Colon (tissue), 2 donors: ENCODE results near the gene VCAN.
"Not testable (repeated sequence)": the region's sequence is repeated elsewhere in the genome, so short reads cannot be mapped to it uniquely, and the experiment has no call there.

Experiments used
- FAIRE-seq: peaks from 2 replicates; lab custom pipeline; 2012; peaks lifted over from hg19 to GRCh38; lab: Jason Lieb, UNC
- donor health status: control.
- donor health status: control.

VCAN gene

DNA sequence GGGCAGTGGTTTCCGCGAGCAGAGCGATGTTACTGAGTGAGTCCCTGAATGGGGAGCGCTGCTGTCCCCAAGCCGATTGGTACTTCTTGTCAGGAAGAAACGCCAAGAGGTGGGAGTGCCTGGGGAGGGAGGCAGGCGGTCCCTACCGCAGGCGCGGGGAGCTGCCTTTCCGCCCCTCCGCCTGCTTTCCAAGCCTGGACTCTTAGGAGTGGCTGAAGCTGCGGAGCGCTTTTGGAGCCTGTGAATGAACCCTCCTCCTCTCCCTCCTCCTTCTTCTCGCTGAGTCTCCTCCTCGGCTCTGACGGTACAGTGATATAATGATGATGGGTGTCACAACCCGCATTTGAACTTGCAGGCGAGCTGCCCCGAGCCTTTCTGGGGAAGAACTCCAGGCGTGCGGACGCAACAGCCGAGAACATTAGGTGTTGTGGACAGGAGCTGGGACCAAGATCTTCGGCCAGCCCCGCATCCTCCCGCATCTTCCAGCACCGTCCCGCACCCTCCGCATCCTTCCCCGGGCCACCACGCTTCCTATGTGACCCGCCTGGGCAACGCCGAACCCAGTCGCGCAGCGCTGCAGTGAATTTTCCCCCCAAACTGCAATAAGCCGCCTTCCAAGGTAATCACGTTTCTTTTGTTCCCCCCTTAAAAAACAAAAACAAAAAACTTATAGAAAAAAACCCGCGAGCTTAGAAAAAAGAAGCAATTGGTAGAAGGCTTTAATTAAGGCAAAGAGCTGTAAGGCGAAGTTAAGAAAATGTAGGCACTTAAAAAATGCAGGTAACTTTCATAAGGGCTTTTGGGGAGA, at the start of gene VCAN:
Gene VCAN, plus strand, starts transcription at position 340 of the 808 bp plus-strand sequence. CDS start 11,775 bp downstream, outside the sequence.
- FAIRE-seq = no peak

DNA sequence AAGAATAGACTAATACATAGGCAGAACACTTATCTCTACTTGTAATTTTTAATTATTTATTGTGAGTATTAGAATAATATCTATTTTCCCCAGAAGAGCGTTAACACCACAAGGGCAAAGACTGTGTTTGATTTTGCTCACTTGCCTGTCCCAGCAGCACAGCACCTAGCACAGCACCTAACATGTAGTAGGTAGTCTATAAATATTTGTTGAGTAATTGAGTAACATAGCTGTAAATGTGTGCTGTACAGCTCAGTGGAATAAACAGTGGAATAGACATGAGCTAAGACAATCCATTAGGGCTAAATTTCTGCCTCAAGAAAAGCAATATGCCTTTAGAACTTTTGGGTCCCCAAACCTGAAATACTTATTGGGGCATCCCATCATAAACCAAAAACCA, 49.3 kb upstream of the VCAN start:
- FAIRE-seq = no peak

DNA sequence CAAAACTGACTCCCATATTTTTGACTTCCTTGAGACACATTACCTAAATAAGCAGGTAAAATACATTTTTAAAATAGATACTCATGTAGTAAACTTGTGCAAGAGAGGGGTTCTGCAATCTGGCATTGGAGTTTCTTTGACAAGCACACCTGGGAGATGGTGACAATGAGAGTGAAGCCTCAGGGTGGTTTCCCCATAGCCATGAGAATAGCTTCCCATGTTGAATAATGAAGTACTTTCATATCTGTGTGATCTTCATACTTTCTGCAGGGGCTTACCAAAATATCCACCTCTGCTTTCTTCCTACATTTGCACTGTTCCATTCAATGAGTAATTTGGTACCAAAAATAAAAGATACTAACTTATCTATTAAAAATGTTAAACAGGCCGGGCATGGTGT, 44.7 kb upstream of the VCAN start:
- no peak for FAIRE-seq

DNA sequence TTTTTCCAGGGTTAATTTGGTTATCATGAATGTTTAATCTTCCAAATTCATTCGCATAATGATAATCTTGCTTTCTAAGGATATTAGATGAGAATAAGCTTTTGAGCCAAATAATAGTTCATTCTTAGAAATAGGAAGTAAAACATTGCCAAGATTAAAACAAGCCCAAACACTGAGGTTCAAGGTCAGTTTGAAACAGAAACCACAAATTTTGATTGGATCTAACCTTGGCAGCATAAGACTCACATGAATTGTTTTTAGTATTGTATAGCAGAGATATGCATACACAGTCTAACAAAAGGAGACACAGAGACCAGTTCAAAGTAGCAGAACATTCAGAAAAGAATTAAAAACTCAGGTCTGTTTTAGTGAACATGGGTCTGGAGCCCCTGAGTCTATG, 43.4 kb upstream of the VCAN start:
- no peak for FAIRE-seq

DNA sequence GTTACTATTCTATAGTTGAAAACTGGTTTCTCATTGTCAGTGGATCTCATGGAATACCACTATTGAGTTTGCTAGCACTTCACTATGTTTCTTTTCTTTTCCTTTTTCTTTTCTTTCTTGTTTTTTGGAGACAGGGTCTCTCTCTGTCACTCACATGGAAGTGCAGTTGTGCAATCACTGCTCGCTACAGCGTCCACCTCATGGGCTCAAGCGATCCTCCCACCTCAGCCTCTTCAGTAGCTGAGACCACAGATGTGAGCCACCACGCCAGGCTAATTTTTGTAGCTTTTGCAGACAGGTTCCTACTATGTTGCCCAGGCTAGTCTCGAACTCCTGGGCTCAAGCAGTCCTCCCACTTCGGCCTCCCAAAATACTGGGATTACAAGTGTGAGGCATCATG, 42.7 kb upstream of the VCAN start:
- no peak for FAIRE-seq

- FAIRE-seq = no peak
Observed at GRCh38 chr5:83430130-83431010, 41.2 kb upstream of the VCAN start.

DNA sequence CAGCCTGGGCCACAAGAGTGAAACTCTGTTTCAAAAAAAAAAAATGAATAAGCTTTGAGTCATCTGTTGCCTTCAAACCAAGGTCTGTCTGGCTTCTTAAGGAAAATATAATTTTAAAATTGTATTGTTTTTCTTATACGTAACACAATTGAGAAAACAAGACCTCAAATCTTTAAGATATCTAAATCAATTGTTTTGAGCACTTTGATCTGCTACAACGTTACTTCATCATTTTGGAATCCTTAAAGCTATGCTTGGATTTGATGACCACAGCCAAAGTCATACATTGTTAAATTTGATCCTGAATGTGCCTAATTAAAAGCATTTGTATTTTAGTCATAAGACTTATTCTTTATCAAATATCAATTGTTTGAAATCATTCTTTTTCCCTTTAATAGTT, 37.7 kb upstream of the VCAN start:
- no peak for FAIRE-seq

- FAIRE-seq = no peak
Observed at GRCh38 chr5:83434946-83435345, 36.6 kb upstream of the VCAN start.

- no peak for FAIRE-seq
Observed at GRCh38 chr5:83436276-83436675, 35.3 kb upstream of the VCAN start.

GRCh38 chr5:83437697-83438096, 33.8 kb upstream of the VCAN start:
- not testable (repeated sequence) for FAIRE-seq

- FAIRE-seq = no peak
Observed at GRCh38 chr5:83440826-83441225, 30.7 kb upstream of the VCAN start.

GRCh38 chr5:83441747-83442146, 29.8 kb upstream of the VCAN start:
- no peak for FAIRE-seq

DNA sequence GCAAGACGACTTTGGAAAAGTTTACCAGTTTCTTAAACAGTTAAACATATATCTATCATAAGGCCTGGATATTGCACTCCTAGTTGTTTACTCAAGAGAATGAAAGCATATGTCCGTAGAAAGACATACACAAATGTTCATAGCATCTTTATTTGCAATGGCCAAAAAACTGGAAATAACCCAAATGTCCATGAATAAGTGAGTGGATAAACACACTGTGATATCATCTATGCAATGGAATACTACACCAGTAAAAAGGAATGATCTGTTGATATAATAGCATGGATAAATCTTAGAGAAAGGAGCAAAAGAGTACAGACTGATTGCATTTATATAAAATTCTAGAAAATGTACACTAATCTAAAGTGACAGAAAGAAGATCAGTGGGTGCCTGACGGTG, 28.0 kb upstream of the VCAN start:
- no peak for FAIRE-seq

GRCh38 chr5:83444445-83444844, 27.1 kb upstream of the VCAN start:
- FAIRE-seq = no peak

DNA sequence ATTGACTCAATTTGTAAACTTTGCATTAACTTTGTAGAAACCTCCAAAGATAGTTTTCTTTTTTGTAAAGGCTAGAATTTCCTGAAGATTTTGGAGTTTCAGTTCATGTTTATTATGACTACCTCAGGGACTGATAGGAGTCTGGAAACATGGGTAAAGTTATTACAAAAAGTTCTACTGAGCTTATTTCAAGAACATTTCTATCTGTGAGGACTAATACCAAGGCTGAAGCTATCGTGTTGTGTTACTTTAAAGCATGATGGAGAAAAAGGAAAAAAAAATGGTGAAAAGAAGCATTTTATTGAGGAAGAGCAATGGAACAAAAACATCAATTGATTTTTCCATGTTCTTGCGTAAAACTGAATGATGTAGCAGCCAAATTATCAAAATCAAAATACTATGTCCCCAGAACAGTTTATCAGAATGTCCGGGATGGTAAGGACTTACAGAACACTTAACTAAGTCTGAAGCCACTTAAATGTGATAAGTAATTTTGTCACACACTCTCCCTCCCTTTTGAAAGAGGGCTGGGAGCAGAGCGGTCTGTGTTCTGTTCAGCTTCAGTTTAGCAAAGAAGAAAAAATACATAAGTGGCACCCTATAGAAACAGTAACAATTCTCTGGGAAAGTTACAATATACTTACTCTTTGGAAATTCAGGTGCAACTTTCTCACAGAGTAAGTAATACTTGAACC, 25.1 kb upstream of the VCAN start:
- no peak for FAIRE-seq

DNA sequence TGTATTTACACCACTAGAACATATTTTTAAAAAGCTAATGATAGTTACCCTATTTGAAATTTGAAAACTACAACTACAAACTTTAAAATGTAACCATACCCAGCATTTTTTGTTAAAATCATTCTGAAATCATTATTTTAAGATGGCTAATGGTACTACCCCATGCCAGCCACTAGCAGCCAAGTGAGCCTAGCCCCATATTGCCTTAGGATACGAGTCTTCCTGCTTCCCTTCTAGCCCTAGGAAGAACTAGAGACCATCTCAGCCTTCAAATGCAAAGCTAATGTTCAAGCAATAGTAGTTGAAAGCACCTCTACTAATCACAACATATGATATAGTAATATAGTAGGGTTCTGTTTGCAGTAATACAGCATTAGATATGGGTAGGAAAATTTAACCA, 24.0 kb upstream of the VCAN start:
- no peak for FAIRE-seq

DNA sequence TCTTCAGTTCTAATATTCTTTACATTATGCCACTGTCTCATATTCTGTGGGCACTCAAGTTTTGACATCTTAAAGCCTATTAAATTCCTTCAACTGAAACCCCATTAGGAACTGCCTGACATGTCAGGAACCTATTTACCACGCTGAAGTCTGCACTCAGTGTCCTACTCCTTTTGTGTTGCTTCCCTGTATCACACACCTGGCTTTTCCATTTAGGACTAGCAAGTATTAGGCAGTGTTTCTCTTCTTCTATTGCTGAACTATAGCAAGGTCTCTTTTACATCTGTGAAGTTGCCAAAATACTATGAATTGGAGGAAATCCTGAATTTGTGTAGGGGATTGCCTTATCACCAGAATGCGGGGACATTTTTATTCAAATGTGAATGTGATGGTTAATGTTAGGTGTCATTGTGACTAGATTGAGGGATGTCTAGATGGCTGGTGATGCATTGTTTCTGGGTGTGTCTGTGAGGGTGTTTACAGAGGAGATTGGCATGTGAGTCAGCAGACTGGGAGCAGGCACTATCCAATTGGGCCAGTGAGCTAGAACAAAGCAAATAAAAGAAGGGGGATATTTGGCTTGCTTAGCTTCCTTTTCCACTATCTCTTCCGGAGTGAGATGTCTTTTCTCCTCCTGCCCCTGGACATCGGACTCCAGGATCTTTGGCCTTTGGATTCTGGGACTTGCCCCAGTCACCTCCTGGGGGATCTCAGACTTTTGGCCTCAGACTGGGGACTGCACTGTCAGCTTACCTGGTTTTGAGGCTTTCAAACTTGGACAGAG, 21.2 kb upstream of the VCAN start:
- no peak for FAIRE-seq

DNA sequence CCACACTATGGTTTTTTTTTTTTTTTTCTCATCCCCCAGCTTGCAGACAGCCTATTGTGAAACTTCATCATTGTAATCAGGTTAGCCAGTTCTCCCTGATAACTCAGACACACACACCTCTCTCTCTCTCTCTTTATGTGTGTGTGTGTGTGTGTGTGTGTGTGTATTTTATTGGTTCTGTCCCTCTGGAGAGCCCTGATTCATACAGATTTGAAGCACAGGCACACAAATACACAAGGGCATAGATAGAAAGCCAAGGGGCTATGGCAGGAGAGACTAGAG, 20.6 kb upstream of the VCAN start:
- FAIRE-seq = no peak

- no peak for FAIRE-seq
Observed at GRCh38 chr5:83451955-83452354, 19.6 kb upstream of the VCAN start.

DNA sequence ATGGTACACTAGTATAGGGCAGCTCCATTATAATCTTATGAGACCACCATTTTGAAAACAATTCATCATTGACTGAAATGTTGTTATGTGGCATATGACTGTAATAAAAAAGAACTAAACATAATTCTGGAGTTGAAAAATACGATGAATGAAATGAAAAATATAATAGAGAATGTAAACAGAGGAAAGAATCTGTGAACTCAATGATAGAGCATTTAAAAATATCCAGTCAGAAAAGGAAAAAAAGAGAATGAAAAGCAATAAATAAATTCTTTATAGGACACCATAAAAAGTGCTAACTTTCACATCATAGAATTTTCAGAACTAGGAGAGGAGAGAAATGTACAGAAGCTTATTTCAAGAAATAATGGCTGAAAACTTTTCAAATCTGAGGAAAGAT, 17.6 kb upstream of the VCAN start:
- no peak for FAIRE-seq

DNA sequence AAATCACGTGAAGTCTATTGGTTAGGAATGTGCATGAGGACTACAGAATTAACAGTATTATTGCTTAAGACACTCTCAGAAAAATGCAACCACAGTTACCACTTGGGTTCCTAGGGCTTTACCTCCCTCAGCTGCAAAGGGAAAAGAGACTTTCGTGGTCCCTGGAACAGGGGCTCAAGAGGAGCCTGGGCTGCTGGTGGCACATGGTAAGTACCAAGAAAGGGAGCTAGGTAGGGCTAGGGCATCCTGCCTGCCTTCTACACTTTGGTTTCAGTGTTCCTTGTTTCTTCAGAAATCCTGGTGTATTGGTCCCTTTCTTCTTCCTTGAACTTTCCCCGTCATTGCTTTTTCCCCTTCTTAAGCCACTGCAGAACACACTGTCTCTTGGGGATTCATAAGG, 7.3 kb upstream of the VCAN start:
- FAIRE-seq = no peak

DNA sequence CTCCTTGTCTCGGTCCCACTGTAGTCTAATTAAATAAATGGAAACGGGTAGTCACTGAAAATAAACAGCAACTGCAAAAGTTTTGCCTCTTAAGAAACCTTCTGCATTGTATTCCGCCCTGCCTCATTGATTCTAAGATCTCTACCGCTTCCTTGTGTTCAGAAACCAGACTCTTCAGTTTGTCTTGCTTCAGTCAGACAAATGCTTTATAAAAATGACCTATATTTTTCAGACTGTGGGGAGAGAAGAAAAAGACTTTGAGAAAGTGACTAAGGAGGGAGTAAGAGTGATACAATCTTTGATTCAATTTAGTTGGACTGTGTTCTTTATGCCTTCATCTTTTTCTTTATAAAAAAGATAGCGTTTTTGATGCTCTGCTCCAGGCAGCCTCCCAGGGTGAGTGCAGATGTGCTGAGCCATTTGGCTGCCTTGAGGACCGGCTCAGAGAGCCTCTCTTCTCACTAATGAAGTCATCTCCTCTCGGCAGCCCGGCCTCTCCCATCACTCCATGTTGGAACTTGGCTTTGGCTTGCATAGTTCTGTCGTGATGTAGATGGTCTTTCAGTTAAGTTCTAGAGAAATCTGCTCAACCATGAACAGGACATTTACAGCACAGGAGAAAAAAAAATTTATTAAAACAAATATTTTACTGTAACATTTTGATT, 4.0 kb upstream of the VCAN start:
- no peak for FAIRE-seq
